Measurements from ENCODE around the gene CDIPT.
"Not testable (repeated sequence)": the region's sequence is repeated elsewhere in the genome, so short reads cannot be mapped to it uniquely, and the experiment has no call there.

CDIPT gene

GRCh38 chr16:29862884-29863668, at the start of gene CDIPT:
Gene CDIPT, minus strand, starts transcription at chr16:29863226. Its CDS starts 369 bp downstream, at chr16:29862857.
- peak; percentile 95 for DNase-seq

- DNase-seq: no peak
These were observed 49.1 kb upstream of the CDIPT start for GRCh38 chr16:29912087-29912486.

- DNase-seq: no peak
These were observed 48.6 kb upstream of the CDIPT start for GRCh38 chr16:29911676-29912010.

GRCh38 chr16:29910819-29911675, 48.0 kb upstream of the CDIPT start:
- DNase-seq: no peak

- DNase-seq: not testable (repeated sequence)
These were observed 46.8 kb upstream of the CDIPT start for GRCh38 chr16:29909851-29910250.

GRCh38 chr16:29909391-29909790, 46.4 kb upstream of the CDIPT start:
- peak; percentile 48 for DNase-seq

DNA sequence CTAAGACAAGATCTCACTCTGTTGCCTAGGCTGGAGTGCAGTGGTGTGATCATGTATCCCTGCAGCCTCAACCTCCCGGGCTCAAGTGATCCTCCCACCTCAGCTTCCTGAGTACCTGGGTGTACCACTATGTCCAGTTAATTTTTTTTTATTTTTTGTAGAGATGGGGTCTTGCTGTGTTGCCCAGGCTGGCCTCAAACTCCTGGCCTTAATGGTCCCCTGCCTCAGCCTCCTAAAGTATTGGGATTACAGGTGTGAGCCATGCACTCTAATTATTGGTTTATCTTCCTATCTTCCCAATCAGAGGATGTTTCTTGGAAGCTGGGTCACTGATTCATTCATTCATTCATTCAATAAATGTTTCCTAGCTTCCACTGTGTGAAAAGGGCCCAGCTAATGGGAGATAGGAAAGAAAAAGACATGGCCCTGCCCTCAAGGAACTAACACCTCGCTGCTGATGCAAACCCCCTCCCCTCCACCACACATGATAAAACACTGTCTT, 45.7 kb upstream of the CDIPT start:
- no peak for DNase-seq

- no peak for DNase-seq
These were observed 44.9 kb upstream of the CDIPT start for GRCh38 chr16:29907973-29908372.

GRCh38 chr16:29906520-29907244, 43.7 kb upstream of the CDIPT start:
- no peak for DNase-seq

DNA sequence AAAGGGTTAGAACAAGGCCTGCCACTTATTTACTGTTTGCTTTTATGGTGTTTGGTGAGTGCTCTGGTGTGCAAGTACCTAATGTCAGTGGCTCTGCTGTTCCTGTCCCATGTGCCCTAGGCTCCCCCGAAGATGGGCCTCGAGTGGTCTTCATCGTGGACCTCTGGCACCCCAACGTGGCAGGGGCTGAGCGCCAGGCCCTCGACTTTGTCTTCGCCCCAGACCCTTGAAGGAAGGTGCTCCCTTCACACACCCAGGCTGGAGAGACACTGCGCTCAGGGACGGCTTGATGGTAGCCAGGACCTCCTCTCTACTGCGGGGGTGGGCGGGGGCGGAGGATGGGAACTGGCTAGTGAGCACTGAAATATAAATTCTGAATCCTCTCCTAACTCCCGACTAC, 42.6 kb upstream of the CDIPT start:
- DNase-seq: no peak

DNA sequence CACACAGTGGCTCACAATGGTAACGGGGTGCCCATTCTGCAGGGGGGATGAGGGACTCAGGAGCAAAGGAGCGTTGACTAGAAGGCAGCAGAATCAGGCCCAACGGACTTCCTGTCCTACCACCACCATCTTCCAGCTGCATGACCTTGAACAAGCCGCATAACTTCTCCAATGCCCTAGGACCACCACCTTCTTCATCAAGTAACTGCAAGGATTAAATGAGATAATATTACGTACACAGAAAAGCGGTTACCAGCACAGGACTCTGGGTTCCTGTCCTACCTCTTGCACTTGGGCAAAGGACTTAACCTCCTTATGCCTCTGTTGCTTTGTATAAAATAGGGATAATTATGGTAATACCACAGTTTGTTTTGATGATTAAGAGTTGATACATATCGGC, 41.9 kb upstream of the CDIPT start:
- DNase-seq: no peak

GRCh38 chr16:29903590-29903989, 40.6 kb upstream of the CDIPT start:
- DNase-seq: no peak

DNA sequence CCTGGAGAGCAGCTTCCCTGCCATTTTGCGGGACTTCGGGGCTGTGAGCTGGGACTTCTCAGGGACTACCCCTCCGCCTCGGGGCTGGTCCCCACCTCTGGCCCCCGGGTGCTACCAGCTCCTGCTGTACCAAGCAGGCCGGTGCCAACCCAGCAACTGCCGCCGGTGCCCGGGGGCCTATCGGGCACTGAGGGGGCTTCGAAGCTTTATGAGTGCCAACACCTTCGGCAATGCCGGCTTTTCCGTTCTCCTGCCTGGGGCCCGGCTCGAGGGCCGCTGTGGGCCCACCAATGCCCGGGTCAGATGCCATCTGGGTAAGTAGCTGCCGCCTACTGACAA, 38.5 kb upstream of the CDIPT start:
- no peak for DNase-seq

DNA sequence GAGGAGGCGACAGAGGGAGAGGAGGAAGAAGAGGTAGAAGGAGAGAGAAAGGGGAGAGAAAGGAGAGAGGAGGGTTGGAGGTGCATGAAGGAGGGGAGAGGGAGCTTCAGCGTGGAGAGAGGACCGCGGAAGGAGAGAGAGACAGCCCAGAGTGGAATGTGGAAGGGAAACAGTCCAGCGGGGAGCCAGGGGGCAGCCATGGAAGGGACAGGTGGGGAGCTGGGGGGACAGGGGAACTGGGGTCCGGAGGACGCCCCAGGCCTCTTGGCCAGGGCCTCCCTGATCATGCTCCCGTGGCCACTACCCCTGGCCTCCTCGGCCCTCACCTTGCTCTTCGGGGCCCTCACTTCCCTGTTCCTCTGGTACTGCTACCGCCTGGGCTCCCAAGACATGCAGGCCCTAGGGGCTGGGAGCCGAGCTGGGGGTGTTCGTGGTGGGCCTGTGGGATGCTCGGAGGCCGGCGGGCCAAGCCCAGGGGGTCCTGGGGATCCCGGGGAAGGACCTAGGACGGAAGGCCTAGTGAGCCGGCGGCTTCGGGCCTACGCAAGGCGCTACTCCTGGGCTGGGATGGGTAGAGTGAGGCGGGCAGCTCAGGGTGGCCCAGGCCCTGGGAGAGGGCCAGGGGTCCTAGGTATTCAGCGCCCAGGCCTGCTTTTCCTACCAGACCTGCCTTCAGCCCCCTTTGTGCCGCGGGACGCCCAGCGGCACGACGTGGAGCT, 38.0 kb upstream of the CDIPT start:
- peak; percentile 35 for DNase-seq

- DNase-seq: peak; percentile 95
These were observed 37.3 kb upstream of the CDIPT start, which contains the start of gene ASPHD1 for GRCh38 chr16:29900102-29900887. Gene ASPHD1, plus strand, starts transcription at chr16:29900488. Its CDS starts 484 bp downstream, at chr16:29900972.

DNA sequence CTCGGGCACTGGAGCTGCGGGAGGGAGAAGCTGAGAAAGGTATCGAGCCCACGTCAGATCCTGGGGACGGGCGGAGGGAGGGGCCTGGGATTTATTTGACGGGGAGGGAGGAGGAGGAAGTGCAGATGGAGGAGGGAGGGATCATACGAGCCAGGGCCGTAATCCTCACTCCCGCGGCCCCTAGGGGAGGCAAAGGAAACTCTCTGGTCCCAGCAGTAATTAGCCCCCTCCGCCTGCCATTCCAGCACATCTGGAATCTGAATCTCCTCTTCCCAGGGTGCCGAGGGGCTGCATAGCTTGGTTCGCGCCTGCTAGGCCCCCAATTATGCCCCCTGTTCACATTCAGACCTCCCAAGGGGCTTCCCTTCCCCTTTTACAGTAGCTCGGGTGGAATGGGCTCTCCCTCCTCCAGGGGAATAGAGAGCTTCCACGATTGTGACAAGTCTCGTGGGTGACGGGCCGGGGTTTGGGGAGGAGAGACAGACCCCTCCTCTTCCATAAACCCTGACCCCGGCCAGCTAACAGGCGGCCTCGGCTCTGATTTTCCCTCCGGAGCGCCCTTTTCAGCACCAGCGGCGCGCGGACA, 36.6 kb upstream of the CDIPT start, which contains the start of gene SEZ6L2:
Gene SEZ6L2, minus strand, starts transcription at position 35 of the 586 bp plus-strand sequence. CDS start 531 bp downstream, outside the sequence.
- DNase-seq: peak; percentile 95

DNA sequence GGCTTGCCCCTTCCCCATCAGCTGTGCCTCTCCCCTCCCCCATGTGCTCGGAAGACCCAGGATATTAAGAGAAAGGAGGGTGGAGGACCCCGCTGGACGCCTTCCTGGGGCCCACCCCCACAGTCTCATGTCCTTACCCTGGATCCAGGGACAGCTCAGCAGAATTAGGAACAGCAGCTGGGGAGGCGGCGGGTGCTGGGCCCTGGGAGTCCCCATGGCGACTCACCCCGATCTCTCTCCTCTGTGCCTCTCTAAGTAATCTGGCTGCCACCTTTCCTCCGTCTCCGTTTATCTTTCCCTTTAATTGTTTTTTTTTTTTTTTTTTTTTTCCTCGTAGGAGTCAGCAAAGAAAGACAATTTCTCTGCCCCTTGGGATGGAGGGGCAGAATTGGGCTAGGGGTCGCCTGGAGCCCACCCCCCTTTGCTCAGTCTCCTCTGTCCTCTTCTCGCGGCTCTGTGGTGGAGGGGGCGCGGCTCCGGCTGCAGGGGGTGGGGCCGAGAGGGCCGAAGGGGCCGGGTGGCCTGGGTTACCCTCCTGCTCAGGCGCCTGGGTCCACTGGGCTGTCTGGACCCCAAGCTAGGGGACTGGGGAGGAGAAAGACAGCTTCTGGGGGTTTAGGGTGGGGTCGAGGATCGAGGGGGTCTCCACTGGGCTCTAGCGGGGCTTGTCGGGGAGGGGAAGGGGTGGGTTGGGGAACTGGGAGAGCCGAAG, 35.9 kb upstream of the CDIPT start:
- no peak for DNase-seq

DNA sequence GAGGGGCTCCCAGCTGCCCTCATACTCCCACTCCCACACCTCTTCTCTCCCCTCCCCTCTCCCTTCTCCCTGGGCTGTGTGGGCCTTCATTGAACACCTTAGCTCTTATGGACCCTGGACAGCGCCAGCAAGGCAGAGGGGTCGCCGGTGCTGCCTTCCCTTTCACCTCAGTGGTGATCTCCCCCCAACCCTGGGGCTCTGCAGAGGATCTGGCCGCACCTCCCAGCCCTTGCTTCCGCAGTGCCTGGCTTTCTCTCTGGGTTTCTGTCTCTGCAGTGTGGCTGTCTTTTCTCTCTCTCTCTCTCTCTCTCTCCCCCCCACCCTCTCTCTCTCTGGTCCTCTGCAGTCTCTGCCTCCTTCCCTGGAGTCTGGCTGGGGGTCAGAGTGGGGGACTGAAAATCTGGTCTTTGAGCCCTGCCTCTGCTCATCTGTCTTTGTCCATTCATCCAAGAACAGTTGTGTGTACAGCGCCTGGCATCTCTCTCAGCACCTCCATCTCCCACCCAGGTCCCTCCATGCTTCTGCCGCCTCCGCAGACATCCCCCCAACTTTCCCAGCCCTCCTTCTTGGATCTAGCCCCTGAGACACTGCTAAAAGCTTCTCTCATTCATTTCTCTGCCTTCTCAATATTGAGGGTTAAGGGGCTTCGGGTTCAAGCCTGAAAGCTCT, 35.2 kb upstream of the CDIPT start:
- DNase-seq: no peak

GRCh38 chr16:29897333-29897732, 34.3 kb upstream of the CDIPT start:
- no peak for DNase-seq

DNA sequence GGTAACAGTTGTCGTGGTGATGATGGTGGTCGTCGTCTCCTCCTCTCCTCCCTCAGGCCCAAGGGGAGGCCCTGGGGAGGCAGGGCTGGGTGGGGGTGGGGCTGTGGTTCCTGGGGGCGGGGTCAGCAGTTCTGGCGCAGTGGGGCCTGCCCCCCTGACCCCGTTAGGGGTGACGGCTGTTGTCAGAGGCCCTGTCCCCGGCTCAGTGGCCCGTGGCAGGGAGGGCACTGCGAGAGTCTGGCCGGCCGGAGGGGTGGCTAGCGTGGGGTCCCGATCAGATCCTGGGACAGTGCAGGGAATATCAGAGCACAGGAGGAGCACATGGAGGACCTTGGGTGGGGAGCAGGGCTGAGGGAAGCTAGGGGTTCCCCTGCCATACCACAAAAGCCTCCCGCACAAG, 33.8 kb upstream of the CDIPT start:
- DNase-seq: no peak

All from EL (cell line).